GM10266 (cell line): ENCODE measurements around the gene MYH6.

Source experiments
- DNase-seq: peaks from one replicate; pipeline ENCODE4 v3.0.0; 2012; ENCODE audit errors: extremely low spot score
- CTCF ChIP-seq: IDR thresholded peaks from 2 replicates; pipeline ENCODE4 v1.5.1; 2012; ENCODE audit warnings: mild to moderate bottlenecking, low read depth; ENCODE audit not compliant: control insufficient read depth, insufficient read depth; ENCODE audit errors: missing control alignments

MYH6 gene

GRCh38 chr14:23416801-23417200 lies 8.7 kb upstream of the MYH6 start:
- no peak for DNase-seq
- TF ChIP-seq CTCF, result no peak

DNA sequence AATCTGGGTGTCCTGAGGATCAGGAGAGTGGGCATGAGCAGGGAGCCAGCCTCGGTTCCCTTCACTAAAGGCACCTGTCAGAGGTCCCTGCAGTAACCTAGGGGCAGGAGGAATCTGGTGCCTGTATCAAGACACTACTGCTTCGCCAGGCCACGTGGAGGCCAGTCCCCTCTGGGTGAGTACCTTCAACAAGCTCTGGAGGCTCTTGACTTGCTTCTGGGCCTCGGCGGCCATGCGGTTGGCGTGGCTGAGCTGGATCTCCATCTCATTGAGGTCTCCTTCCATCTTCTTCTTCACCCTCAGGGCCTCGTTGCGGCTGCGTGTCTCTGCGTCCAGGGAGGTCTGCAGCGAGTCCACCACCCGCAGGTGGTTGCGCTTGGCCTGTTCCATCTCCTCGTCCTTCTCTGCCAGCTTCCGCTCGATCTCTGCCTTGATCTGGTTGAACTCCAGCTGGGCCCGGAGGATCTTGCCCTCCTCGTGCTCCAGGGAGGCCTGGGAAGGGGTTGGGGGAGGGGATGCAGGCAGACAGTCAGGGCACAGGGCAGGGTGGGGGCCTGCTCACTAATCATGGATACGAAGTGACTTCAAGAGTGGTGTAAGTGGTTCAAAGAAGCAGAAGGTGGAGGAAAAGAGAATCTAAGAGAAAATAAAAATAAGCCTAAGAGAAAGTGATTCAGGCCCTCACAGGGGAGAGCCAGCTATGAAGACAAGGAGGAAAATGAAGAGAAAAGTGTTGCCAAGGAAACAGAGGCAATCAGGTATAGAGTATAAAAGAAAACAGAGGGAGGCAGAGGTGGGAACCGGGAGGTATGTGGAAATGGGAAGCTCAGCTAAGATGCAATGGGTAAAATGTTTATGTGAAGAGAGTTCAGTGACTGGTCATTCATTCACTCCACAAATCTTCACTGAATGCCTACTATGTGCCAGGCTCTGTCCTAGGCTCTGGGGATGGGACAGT lies 8.0 kb upstream of the MYH6 start:
- no peak for TF ChIP-seq CTCF
- no peak for DNase-seq

DNA sequence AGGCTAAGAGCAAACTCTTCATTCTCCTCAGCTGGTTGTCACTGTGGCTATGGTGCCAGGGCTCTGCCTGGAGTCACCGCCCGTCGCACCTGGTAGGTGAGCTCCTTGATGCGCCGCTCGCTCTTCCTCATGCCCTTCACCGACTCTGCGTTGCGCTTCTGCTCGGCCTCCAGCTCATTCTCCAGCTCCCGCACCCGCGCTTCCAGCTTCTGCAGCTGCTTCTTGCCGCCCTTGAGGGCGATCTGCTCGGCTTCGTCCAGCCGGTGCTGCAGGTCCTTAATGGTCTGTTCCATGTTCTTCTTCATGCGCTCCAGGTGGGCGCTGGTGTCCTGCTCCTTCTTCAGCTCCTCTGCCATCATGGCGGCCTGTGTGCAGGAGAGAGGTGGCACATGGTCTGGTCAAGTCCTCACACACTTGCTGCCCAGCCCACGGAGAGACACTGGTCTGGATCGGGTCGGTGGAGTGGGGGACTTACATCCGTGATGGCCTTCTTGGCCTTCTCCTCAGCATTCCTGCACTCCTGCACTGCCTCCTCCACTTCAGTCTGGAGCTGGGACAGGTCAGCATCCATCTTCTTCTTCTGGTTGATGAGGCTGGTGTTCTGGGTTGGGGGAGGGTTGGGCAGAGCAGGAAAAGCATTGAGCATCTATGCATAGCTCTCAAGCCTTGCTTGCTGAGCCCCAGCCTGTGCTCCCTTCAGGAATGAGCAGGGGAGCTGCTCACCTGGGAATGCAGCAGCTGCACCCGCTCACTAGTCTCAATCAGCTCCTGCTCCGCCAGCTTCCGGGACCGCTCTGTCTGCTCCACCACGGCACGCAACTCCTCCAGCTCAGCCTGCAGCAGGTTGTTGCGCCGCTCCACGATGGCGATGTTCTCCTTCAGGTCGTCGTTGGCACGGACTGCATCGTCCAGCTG lies 7.1 kb upstream of the MYH6 start:
- no peak for DNase-seq
- TF ChIP-seq CTCF, result no peak

DNA sequence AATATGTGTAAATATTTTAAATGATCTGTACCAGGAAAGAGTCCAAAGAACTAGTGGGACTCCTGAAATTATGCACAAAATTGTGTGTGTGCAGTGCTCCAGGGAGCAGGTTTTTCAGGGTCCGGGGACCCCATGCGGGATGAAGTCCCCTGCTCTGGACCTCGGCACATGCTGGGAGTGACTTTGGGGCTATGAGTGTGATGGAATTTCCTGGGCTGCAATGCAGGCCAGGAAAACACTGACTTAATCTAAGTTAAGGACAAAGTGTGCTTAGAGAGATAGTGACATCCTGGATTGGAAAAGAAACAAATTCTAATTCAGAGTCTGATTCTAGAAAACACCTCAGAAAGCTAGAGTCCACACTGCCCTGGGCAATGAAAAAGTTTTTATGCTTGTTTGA lies 6.2 kb upstream of the MYH6 start:
- no peak for DNase-seq
- no peak for TF ChIP-seq CTCF

DNA sequence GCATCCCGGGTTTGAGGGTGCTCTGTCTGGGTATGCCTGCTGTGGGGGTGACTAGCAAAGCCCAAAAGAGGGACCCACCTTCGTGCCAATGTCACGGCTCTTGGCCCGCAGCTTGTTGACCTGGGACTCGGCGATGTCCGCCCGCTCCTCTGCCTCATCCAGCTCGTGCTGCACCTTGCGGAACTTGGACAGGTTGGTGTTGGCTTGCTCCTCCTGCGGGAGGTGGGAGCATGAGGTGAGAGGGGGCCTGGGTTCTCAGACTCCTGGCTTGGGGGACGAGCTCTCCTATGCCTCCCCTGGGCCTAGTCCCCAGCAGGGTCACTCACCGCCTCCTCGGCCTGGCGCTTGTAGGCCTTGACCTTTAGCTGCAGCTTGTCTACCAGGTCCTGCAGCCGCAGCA lies 5.6 kb upstream of the MYH6 start:
- no peak for DNase-seq
- TF ChIP-seq CTCF, result no peak

DNA sequence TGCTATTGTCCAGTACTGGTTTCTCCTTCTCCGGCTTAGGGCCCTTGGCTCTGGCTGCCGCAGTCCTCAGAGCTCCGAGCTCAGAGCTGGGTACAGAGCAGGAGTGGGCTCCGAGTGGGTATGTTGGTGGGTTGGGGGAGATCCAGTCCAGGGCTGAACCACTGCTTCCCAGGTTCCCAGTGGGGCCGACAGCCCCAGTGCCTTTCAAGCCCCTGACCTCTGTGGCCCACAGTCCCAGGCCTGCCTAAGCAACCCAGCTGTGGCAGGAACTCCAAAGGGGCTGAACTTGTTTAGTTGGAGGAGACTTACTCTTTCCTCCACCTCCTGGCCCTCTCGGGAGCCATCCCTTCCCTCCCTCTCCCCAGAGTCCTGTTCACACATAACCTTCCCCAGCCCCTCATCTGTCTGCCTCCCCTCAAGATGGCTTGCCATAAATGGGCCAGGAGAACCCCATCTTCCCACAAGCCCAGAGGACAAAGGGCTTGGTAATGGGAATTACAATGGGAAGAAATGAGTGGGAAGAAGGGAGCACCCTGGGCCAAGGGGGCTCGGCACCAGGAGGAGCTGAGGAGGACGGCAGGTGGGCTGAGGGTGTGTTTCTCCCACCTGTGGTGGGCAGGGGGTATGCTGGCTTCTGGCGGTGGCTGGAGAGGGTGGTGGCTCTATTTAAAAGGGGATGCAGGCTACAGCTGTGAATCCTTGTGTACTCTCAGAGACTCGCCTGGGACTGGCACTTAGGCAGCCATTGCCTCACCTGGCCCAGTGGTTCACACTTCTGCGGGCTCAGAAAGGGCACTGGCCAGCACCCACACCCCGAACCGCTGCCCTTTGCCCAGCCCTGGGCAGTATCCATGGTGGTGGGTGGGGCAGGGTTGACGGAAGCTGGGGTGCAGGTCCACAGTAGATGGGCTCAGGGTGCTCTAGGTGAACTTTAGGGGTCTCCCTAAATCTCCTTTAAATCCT lies 3.8 kb upstream of the MYH6 start:
- no peak for DNase-seq
- TF ChIP-seq CTCF, result no peak
